HG03025 (cell line): ENCODE measurements around the gene EVL.

Experiments
- ATAC-seq: cut with Tn5 transposase; IDR thresholded peaks from one replicate; pipeline ENCODE4 v1.9.1; 2021; ENCODE audit warnings: mild to moderate bottlenecking, moderate library complexity; ENCODE audit not compliant: unreplicated experiment, low FRiP score

Gene EVL

DNA sequence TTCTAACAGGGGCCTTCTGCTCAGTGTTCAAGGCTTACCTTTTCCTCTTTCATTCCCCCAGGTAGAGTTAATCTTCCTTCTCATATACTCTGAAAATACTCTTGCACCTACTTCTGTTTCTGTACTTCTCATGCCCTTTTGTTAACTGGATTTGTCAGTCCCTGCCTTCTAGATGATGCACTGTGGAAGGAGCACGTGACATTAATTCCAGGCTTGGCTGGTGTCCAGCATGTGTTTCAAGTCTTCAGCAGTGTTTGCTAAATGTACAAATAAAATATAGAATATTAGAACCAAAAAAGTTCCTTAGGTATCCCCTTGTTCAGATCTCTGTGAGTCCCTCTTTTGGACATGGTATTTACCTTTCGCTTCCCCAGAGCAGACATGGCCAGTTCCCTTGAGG is 27.9 kb upstream of the EVL start:
- ATAC-seq = no peak

GRCh38 chr14:100038065-100038464 is 27.2 kb upstream of the EVL start:
- no peak for ATAC-seq

GRCh38 chr14:100039903-100040302 is 25.3 kb upstream of the EVL start:
- ATAC-seq = no peak

- ATAC-seq = no peak
Measured at GRCh38 chr14:100041271-100041670, 24.0 kb upstream of the EVL start.

GRCh38 chr14:100042286-100042685 is 22.9 kb upstream of the EVL start:
- no peak for ATAC-seq

GRCh38 chr14:100045642-100046344 is 19.4 kb upstream of the EVL start:
- no peak for ATAC-seq

- ATAC-seq = no peak
Measured at GRCh38 chr14:100047600-100047999, 17.6 kb upstream of the EVL start.

DNA sequence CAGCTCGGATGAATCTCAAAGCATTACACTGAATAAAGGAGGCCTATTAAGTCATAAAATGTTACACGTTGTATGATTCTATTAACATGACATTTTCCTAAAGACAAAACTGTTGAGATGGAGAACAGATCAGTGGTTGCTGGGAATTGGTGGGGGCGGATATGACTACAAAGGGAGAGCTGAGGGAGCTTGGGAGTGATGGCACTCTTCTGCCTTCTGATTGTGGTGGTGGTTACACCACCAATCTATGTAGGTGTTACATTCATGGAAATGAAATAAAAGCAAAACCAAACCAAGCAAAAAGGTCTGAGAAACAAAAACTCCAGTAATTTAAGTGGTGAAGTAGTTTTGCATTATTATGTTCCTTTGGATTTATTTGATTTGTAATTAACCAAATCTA is 16.4 kb upstream of the EVL start:
- no peak for ATAC-seq

DNA sequence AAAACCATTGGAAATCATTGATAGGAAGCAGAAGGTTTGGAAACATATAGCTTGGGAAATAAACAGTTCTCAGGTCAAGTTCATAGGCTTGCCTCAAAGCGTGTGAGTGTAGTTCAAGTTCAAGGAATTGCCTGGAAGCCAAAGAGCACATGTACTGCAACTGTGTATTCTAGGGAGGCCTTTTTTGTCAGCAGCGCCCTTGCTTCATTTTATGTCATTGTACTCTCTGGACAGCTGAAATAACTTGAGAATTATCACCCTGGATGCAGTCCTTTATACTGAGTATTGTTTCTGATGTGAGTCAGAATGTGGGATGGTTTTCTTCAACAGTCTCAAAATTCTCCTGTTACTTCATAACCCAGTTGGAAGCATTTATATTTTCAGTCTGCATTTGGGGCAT is 16.0 kb upstream of the EVL start:
- ATAC-seq = no peak

- no peak for ATAC-seq
Measured at GRCh38 chr14:100051103-100051502, 14.1 kb upstream of the EVL start.

DNA sequence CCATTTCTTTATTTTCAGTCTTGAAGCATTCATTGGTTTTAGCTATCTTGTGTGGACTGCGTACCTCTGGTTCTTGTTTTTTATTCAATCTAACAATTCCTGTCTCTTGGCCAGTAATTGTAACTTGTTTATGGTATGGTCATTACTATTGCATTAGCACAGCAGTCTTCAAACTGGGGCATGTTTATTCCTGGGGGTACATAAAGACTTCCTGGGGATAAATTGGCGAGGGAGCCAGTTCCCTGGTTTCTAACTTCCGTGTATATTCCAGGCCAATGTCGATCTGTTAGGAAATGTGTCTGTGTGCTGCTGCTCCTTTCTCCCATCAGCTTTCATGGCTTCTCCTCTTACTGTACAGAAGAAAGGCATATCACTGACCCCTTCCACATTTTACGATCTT is 13.7 kb upstream of the EVL start:
- no peak for ATAC-seq

GRCh38 chr14:100052819-100053218 is 12.4 kb upstream of the EVL start:
- ATAC-seq = no peak

DNA sequence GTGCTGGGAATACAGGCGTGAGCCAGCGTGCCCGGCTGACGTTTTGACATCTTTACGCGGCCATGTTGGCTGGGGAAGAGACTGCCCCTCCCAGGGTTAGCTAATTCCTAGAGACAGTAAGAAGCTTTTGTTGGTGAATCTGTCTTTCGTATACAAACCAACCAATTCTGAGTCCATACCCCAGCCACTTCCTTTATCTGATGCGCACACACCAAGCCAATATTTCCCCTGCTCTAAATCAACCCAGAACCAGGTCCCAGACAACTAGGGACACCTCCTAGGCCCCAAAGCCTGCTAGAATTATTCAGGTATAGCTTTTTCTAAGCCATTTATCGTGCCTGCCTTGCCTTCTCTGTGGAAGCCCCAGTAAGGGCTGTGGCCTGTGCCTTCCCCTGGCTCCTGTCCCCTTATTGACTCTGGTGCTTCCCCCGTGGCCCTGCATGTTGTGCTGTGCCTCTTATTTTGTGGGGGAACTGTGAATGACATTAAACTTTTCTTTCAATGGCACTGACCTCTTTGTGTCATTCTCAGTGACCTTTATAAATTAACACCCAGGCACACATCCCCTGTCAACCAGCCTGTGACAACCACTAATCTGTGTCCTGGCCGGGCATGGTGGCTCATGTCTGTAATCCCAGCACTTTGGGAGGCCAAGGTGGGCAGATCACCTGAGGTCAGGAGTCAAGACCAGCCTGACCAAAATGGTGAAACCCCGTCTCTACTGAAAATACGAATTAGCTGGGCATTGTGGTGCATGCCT is 10.7 kb upstream of the EVL start:
- ATAC-seq = no peak

- no peak for ATAC-seq
Measured at GRCh38 chr14:100056431-100056830, 8.8 kb upstream of the EVL start.

- no peak for ATAC-seq
Measured at GRCh38 chr14:100056964-100057795, 8.0 kb upstream of the EVL start.

- ATAC-seq = peak; percentile 79
Measured at GRCh38 chr14:100058777-100059437, 6.3 kb upstream of the EVL start.

GRCh38 chr14:100059438-100059781 is 5.8 kb upstream of the EVL start:
- no peak for ATAC-seq

DNA sequence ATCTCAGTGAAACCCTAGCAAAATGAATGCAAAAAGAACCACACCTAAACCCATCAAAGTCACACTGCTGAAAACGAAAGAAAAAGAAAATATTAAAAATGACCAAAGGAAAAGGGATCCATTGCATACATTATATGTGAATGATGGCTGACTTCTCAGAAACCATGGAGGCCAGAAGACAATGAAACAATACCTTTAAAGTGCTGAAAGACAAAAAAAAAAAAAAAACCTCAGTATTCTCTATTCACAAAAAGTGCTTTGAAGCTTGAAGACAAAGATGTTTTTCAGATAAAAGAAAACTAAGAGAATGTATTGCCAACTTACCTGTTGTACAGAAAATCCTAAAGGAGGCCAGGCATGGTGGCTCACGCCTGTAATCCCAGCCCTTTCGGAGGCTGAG is 4.5 kb upstream of the EVL start:
- ATAC-seq = no peak

DNA sequence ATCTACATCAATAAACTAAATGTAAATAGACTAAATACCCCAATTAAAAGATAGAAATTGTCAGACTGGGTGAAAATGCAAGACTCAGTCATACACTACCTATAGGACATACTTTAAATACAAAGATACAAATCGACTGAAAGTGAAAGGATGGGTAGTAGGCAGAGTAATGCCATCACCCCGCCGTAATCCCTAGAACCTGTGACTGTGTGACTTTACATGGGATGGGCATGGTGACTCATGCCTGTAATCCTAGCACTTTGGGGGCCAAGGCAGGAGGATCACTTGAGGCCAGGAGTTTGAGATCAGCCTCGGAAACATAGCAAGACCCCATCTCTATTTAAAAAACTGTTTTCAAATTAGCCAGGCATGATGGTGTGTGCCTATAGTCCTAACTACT is 2.6 kb upstream of the EVL start:
- ATAC-seq = no peak

DNA sequence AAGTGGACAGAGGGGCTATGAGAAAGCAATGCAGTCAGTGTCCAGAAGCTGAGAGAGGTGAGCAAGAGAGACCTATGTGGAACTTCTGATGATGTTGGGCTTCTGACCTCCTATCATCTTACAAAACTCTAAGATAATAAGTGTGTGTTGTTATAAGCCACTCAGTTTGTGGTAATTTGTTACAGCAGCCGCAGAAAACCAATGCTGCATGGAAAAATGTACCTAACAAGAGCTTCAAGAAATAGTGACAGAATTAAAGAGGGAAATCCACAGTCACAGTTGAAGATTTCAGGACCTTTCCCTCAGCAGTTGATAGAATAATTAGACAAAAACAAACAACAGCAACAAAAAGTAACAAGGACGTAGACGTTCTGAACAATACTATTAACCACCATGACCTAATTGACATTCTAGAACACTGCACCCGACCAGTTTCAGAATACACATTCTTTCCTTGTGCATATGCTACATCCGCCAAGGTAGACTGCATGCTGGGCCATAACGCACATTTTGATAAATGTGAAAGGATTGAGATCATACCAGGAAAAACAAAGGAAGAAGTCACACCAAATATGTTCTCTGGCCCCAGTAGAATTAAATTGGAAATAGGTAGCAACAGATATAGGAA is 1.8 kb upstream of the EVL start:
- no peak for ATAC-seq
